ENCODE data around the gene KBTBD7.

DNA sequence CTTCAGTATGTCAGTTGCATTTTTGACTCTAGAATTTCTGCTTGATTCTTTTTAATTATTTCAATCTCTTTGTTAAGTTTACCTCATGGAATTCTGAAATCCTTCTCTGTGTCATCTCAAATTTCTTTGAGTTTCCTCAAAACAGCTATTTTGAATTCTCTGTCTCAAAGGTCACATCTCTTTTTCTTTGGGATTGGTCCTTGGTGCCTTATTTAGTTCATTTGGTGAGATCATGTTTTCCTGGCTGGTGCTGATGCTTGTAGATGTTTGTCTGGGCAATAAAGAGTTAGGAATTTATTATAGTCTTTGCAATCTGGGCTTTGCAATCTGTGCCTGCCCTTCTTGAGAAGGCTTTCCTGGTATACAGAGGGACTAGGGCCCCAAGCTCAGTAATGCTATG lies 18.5 kb upstream of the KBTBD7 start:
- TF ChIP-seq CTCF (tag by site-specific recombination; IDR thresholded peaks at IDR 0.05) (no peak), ZNF138 (tag by site-specific recombination; IDR thresholded peaks at IDR 0.05; ENCODE audit: borderline replicate concordance) (no peak), REST (tag by site-specific recombination; IDR thresholded peaks at IDR 0.05) (no peak), KLF16 (tag by site-specific recombination; IDR thresholded peaks at IDR 0.05) (no peak)

Data from HEK293 (cell line).